NCI-H2171 treated with DMSO at 0.1 percent for 48 hours (cell line): ENCODE measurements around the gene PALD1.

ENCODE experiments used
- DNase-seq: peaks from one replicate; lab custom pipeline; 2025; lab: John Stamatoyannopoulos, UW

The PALD1 gene

DNA sequence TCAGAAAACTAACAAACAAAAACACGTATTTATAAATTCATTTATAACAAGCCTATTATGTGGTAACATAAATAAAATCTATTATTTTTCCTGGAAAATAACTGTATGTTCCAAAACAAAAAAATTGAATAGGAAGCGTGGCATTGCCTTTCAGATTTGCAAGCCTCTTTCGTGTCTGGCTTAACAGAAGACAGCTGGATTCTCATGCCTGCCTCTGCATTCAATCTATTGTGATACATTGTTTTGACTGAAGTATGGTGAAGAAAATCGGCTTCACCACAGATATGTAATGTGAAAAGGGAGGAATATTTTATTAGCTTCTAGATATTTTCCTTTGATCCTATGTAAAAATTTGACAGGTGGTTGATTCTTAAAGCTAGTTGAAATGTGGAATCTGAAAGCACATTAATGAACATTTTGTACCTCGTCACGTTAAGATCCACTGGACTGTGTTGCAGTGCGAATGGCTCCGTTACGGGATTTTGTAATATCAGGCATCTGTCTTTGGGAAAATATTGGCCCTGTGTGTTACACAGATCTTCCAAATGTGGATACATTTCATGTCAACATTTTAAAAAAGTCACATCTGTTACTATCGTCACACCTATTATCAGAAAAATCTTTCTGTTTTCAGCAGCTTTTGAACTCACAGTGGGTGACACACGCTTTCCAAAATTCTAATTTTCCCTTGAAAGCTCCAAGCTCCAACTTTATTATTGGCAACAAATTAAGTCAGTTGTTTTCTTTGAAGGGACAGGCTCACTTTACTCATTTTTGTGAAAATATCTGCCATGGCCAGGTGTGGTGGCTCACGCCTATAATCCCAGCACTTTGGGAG, 26.2 kb downstream of the PALD1 start:
- DNase-seq = peak; percentile 22

DNA sequence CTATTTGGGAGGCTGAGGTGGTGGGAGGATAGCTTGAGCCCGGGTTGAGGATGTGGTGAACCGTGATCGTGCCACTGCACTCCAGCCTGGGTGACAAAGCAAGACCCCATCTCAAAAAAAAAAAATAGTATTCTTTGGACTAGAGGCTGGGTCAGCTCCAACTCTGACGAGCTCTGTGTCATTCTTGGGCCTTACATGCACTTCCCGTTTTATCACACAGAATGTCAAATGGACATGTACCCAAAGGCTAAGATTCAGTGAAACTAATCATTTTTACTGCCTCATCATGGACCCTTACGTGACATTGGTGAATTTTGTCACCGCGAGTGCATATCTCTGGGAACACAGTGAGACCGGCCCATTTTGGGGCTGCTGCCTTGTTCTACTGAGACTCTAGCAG, 27.3 kb downstream of the PALD1 start:
- no peak for DNase-seq

DNA sequence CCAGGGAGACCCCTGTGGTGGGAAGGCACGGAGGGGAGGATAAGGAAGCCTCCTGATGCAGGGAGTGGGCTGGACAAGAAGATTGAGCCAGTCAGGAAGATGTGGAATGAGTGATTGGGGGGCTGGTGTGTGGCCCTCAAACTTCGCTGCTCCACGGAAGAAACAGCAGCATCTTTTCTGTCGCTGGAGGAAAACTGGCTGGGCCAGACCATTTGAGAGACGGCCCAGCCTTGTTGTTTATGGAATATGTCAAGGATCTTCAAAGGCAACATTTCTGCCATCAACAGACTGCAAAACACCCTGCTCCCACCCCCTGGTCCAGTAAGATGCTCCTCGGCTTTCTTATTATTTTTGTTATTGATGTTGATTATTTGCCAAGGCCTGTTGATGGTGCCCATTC, 29.4 kb downstream of the PALD1 start:
- no peak for DNase-seq

DNA sequence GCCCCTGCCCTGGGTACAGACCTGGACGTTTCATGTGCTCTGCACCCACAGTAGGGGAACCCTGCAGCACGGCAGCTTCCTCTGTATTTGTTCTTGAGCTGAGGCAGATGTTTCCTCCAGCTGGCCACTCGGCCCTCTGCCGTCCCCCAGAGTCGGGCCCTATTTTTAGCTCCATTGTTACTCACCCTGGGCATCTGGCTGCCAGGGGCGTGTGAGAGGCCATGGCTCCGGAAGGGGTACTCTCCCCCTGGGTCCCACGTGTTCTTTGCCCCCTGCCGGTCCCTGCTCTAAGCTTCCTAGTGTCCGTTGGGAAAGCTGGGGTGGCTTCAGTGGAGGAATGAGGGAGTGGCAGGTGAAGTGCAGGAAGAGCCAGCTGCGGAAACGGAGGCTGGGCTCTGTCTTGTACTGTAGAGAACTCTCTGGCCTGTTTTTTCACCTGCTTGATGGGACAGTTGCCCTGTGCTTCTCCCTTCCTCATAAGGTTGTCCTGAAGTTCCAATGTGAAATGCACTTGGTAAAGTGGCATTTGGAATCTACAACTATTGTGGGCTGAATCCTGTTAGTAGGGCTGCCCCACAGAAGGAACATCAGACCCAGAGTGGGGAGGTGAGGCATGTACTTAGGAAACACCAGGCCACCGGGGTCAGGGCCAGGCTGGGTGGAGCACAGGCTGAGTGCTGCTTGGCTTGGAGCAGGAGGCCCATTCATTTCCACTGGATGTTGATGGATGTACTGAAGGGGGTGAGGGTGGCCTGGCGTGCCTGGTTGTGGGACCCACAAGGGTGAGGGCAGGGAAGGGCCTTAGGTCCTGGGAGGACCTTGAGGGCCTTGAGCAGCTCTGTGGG, 30.6 kb downstream of the PALD1 start:
- DNase-seq = peak; percentile 24

DNA sequence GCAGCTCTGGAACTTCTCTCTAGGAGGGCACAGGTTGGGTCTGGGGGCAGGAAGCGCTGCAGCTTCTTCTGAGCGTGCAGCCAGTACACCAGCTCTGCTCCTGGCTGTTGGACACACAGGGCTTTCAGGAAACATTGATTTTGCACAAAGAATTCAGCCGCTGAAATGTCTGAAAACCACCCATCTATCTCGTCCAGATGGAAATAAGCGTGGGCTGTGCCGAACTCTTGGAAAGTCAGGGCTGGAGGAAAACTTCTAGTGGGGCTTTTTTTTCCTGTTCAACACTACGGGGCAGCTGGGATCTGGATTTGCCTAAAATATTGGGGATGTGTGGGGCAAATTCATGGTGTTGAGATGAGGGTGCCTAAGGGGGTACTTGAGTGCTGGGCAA, 31.2 kb downstream of the PALD1 start:
- no peak for DNase-seq

- DNase-seq = no peak
Observed at GRCh38 chr10:70510453-70510852, 31.9 kb downstream of the PALD1 start.

DNA sequence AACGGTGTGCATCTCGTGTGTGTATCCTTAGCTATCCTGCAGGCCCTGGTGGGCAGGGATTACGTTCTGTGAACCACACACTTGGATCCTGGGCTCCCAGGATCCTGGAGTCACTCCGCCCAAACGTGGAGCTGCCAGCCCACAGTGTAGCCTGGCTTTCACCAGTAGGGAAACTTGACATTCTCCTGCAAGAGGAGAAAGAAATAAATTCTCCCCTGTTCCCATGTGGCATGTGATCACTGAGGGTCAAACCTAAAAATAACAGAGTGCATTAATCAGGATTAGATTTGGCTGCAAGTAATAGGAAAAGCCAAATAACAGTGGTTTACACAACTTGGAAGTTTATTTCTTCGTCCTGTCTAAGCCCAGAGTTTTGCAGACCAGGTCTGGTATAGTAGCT, 32.3 kb downstream of the PALD1 start:
- DNase-seq = no peak

DNA sequence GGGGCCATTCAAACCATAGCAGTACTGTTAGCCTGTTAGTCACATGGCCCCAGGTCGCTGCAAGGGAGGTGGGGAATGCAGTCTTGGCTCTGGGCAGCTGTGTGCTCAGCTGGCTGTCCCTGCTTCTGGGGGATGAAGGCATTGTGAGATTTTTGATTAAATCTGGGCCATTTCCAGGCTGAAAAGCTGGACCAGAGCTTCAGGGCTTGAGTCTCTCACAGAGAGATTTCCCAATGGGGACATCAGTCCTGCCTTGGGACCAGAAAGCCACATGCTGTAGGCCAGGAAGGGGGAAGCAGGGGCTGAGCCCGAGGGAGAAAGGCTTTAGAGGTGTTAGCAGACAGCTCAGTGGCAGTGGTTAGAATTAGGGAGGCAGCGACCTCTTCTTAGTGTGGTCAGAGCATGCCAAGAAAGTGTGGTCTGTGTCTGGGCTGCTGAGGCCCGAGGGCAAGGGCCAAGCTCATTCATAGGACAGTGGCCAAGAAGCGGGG, 33.6 kb downstream of the PALD1 start:
- no peak for DNase-seq

DNA sequence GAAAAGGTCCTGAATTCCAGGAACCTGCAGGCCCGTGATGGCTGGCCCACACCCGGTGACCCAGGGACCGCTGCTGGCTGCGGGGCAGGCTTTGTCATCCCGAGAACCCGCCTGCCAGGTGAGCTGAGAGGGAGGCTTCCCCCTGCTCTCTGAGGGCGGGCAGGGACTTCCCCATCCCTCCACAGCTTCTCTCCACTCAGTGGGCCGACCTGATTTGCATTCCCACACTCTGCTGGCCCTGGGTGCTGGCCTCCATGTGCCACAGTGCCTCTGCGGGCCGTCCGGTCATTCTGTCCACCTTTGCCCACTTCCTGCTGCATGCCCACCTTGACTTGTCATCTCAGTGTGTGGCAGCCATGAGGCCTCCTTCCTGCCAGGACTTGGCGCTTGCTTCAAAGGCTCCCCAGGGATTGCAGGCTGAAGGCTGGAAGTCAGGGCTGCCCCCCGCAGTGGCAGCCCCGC, 35.3 kb downstream of the PALD1 start:
- peak; percentile 12 for DNase-seq

DNA sequence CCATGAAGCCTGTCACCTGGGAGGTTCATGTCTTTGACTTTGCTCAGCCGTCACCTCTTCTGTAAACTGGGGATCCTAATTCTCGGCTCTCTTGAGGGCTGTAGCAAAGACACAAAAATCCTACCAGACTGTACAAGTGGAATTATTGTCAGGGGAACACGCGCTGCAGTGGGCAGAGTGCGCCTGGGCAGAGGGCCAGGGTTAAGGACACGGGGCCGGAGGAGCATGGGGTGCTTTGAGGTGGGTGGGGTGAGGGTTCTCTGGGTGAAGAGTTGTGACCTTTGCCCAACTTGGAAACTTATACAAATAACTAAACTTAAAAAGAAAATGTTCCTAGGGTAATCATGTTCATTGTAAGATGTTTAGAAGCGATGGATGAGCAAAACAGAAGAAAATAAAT, 36.0 kb downstream of the PALD1 start:
- DNase-seq = no peak

DNA sequence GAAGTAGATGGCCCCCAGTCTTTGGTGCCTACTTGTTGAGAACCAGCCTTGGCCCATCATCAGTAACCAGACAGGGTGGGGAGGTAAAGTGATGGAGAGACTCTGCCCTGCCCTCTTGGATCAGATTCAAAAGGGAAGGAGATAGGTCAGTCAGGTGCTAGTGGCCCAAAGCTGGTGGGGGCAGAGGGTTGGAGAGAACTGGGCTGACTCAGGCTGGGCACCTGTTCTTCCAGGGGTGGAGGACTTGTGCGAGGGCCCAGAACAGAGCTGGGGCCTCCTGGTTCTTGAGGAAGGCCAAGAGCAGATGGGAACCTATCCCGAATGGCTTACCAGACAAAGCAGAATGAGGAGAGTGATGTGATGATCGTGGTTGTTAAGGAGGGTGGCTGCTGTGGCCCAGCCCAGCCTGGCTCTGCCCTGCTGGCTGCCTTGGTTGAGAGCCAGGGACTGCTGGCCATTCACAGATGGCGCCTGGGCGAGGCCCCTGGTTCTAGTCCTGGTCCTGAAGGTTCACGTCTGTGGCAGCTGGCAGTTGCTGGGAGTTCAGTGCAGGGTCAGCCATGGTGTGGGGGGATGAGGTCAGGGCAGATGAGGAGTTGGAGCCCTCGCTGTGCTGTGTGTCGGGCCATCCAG, 36.6 kb downstream of the PALD1 start:
- no peak for DNase-seq

GRCh38 chr10:70518695-70519094, 40.1 kb downstream of the PALD1 start:
- no peak for DNase-seq

DNA sequence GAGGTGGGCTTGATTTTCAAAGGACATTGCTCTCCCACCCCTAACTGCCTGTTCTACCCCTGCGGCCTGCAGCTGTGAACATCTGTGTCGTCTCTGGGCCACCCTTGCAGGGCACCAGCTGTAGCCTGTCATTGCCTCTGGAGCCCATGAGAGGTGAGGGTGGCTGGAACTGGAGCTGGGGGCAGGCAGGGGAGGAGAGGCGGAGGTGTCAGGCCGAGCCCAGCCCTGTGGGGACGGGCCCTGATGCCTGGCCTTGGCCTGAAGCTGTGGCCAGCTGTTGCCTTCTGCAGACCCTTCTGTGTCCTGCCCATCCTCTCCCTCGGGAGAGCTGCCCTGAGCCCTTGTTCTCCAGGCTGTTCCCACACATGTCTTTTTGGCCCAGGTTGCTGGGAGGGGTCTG, 44.5 kb downstream of the PALD1 start:
- no peak for DNase-seq

DNA sequence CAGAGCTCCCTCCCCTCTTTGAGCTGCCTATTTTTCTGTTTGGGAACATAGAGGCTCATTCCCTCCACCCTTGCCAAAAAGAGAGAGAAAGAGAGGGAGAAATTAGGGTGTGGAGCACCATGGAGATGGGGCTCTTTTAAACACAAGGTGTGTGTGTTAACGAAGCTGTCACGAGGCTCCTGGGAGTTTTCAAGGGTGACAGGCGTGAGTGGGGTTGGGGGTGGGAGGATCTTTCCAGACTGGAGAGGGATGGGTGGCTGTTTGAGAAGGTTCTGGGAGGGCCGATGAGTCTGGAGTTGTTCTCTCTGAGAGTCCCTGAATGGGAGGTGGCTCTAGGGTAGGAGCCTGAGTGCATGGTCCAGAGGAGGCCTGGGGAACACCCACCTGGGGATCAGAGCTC, 45.0 kb downstream of the PALD1 start:
- no peak for DNase-seq

DNA sequence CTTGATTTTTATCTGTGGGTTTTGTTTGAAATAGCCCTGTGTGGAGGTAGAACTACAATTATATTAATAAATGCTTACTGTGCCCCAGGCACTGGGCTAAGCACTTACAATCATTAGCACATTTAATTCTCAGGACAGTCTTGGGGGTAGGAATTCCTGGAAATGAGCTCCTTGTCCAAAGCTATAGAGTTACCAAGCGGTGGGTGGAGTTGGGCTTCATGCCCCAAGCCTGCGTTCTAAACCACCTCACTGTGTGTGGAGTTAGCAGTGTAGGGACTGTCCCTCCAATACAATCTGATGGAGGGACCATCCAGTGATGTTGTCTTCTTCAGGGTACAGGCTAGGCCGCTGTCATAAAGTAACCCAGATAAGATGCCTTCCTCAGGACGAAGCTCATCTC, 49.7 kb downstream of the PALD1 start:
- DNase-seq = no peak

DNA sequence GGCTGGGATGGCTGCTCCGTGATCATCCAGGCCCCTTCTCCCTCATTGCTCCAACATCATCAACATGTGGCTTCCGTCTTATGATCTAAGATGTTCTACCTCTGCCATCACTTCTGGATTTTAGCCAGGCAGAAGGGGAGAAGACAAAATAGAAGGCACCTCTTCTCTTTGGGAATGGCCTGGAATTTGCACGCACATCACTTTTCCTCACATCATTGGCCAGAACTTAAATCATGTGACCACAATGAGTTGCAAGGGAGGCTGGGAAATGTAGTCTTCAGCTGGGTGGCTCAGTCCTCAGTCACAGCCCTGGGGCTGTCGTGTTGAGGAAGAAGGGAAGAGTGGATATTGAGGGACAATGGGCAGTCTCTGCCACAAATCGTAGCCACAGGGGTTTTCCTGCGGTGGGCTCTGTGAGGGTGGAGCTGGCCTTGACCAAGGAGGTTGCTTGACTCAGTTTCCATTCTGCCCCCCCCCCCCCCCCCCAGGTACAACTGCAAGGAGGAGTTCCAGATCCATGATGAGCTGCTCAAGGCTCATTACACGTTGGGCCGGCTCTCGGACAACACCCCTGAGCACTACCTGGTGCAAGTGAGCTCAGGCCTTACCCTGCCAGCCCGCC, 50.3 kb downstream of the PALD1 start:
- peak; percentile 13 for DNase-seq

DNA sequence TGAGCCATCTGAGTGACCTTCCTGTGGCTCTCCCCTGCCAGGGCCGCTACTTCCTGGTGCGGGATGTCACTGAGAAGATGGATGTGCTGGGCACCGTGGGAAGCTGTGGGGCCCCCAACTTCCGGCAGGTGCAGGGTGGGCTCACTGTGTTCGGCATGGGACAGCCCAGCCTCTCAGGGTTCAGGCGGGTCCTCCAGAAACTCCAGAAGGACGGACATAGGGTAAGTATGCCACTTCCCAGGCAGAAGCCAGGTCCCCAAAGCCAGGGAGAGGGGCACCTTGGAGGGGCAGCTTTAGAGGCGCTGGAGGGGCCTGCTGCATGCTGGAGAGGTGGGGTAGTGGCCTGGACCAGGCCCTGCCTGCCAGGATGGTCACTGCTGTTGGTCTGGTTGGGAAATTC, 51.3 kb downstream of the PALD1 start:
- DNase-seq = no peak

DNA sequence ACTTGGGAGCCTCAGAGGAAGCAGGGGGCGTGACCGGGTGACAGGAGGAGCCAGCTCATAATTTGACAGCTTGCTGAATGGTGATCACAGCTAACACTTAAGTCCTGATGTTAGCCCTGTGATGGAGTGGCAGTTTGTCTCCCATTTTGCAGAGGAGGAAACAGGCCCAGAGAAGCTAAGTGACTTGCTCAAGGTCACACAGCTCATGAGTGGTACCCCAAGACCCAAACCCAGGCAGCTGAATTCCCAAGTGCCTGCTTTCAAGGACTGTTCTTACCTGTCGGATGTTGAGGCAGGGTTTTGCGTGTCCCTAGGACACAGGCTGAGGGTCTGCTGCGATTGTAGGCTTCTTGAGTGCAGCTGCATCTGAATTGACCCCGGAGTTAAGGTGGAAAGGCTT, 51.7 kb downstream of the PALD1 start:
- no peak for DNase-seq

DNA sequence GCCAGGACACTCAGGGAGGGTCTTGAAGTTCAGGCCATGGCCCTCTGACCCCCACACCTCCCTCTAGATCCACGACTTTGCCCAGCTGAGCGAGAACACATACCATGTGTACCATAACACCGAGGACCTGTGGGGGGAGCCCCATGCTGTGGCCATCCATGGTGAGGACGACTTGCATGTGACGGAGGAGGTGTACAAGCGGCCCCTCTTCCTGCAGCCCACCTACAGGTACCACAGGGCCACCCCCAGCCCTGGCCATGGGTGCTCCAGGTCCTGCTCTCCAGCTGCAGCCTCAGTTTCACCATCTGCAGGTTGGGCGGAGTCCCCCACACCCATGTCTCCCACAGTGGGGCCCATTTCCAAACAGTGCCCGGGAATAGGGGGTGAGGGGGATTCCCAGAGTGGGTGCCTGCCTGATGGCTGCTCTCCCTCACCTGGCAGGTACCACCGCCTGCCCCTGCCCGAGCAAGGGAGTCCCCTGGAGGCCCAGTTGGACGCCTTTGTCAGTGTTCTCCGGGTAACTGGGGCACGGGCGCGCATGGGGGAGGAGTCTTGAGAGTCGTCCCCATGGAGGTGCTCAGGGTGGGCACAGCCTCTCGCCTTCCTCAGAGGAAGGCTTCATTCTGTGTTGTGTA, 54.1 kb downstream of the PALD1 start:
- no peak for DNase-seq

DNA sequence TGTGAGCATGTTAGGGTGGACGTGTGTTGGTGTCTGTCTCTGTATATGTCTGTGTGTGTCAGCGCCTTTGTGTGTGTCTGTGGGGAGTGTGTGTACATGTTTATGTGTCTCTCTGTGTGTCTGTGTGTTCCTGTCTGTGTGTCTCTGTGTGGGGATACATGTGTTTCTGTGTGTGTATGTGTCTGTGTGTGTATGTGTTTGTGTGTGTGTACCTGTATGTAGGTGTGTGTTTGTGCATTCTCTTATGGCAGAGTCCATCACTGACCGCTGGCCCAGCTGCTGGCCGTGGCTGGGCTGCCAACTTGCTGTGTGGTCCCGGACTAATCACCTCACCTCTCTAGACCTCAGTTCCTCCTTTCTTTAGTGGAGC, 54.6 kb downstream of the PALD1 start:
- no peak for DNase-seq

DNA sequence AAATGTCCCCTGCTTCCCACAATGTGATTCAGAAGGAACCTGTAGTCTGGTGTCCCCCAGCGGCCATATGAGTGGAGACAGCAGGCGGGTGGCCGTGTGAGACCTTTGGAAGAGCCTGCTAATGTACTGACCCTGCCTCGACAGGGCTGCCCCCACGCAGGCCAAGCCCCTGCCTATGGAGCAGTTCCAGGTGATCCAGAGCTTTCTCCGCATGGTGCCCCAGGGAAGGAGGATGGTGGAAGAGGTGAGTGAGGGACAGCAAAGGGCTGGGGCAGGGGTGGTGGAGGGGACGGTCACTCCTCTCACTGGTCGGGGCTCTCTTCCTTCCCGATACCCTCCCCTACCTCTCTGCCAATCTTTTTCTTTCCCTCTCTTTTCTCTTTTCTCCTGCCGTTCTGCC, 55.7 kb downstream of the PALD1 start:
- no peak for DNase-seq

DNA sequence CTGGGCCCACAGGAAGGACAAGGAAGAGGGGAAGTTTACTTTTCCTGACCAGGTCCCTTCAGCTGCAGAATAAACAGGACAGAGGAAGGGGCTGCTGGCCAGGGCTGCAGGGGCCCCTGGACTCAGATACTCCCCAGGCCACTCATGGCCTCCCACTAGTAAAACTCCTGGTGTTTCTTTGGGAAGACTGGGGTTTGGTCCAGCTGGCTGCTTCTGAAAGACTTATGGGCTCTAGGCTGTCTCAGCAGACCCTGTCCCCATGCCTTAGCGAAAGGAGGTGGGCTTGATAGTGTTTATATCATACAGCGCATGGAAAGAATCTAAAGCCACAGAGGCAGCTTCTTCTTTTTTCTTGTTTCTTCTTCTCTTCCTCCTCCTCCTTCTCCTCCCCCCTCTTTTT, 56.4 kb downstream of the PALD1 start:
- no peak for DNase-seq
